HCT116 (cell line): ENCODE data around the gene MRPS27.

Source experiments
- CTCF ChIP-seq, 3 experiments: fragments of 200-600 bp in 1 of 3; sonication (generic) in 1 of 3; IDR thresholded peaks in 2 of 3; conservative IDR thresholded peaks in 1 of 3; 2 replicates each; pipeline ENCODE4 v1.5.1; 2012 to 2017; ENCODE audit warnings: low read depth in 2 of 3, low read length in 2 of 3, antibody characterized with exemption in 1 of 3, borderline replicate concordance in 1 of 3, control low read depth in 1 of 3, mild to moderate bottlenecking in 1 of 3, mixed read lengths in 1 of 3, mixed run types in 1 of 3, moderate library complexity in 1 of 3; ENCODE audit not compliant: insufficient read depth in 1 of 3
- EZH2 ChIP-seq: fragments of 200-600 bp; sonication (generic); IDR thresholded peaks from 2 replicates; pipeline ENCODE4 v1.6.1; 2017; ENCODE audit warnings: antibody characterized with exemption, mixed run types
- POLR2A ChIP-seq: IDR thresholded peaks from 2 replicates; pipeline ENCODE4 v1.7.0; 2011; ENCODE audit warnings: borderline replicate concordance; ENCODE audit not compliant: insufficient read depth, insufficient read length; ENCODE audit errors: extremely low read depth
- POLR2AphosphoS5 ChIP-seq: IDR thresholded peaks from 2 replicates; pipeline ENCODE4 v1.6.1; 2011; ENCODE audit warnings: mild to moderate bottlenecking, low read depth, low read length, moderate library complexity
- RAD21 ChIP-seq: IDR thresholded peaks from 2 replicates; pipeline ENCODE4 v1.6.1; 2012; ENCODE audit warnings: low read depth, mild to moderate bottlenecking
- REST ChIP-seq: IDR thresholded peaks from 2 replicates; pipeline ENCODE4 v1.6.1; 2012; ENCODE audit warnings: low read depth

GRCh38 chr5:72221099-72221498 is 98.9 kb downstream of the MRPS27 start:
- no peak for TF ChIP-seq RAD21
- no peak for TF ChIP-seq REST
- TF ChIP-seq EZH2: no peak
- TF ChIP-seq CTCF (IDR thresholded peaks at IDR 0.05 in 2 of 3, conservative IDR thresholded peaks at IDR 0.05 in 1 of 3; ENCODE audit: borderline replicate concordance in 1 of 3, insufficient read depth in 1 of 3, low read depth in 2 of 3, low read length in 2 of 3): no peak
- no peak for TF ChIP-seq POLR2A
- no peak for TF ChIP-seq POLR2AphosphoS5
